K562 (cell line): Measurements from ENCODE around the gene USP44. TPM values are rescaled to one million over a fixed set of nuclear protein-coding genes. Genes with fewer than 3 reads are reported as not detected.

ENCODE experiments used
- AFF1 ChIP-seq, 2 experiments: fragments of 450-650 bp; IDR thresholded peaks; 2 replicates each; pipeline ENCODE4 v1.6.1; 2018; ENCODE audit warnings: mild to moderate bottlenecking in 2 of 2, low read depth in 1 of 2; ENCODE audit not compliant: partially characterized antibody in 2 of 2
- CC2D1A ChIP-seq: fragments of 450-650 bp; IDR thresholded peaks from 2 replicates; pipeline ENCODE4 v1.6.1; 2017; ENCODE audit warnings: mild to moderate bottlenecking
- HES1 ChIP-seq: fragments of 450-650 bp; IDR thresholded peaks from 2 replicates; pipeline ENCODE4 v1.6.1; 2016; ENCODE audit warnings: low read depth, mild to moderate bottlenecking, moderate library complexity
- HMG20A ChIP-seq: fragments of 450-650 bp; formaldehyde crosslinking; conservative IDR thresholded peaks from 2 replicates; pipeline ENCODE4 v1.4.0; 2020; ENCODE audit warnings: mild to moderate bottlenecking, mixed read lengths
- ILK ChIP-seq: fragments of 450-650 bp; IDR thresholded peaks from 2 replicates; pipeline ENCODE4 v1.6.1; 2016; ENCODE audit warnings: missing genetic modification characterization, low read depth, mild to moderate bottlenecking, missing compliant biosample characterization, moderate library complexity, borderline replicate concordance
- L3MBTL2 ChIP-seq: fragments of 450-650 bp; IDR thresholded peaks from 2 replicates; pipeline ENCODE4 v1.6.1; 2016; ENCODE audit warnings: mild to moderate bottlenecking, moderate library complexity
- MECOM ChIP-seq: fragments of 250-450 bp; sonication (Bioruptor Pico); IDR thresholded peaks from 2 replicates; pipeline ENCODE4 v1.8.0; 2022; ENCODE audit warnings: inconsistent platforms
- SRSF7 ChIP-seq: fragments of 200-400 bp; formaldehyde crosslinking; optimal IDR thresholded peaks from 2 replicates; pipeline ENCODE3; 2017; ENCODE audit warnings: mild to moderate bottlenecking, low read depth, low read length
- TCF15 ChIP-seq: fragments of 250-450 bp; sonication (Bioruptor Pico); IDR thresholded peaks from 2 replicates; pipeline ENCODE4 v1.8.0; 2022; ENCODE audit warnings: moderate library complexity, mild to moderate bottlenecking, inconsistent platforms
- ZNF592 ChIP-seq: fragments of 450-650 bp; IDR thresholded peaks from 2 replicates; pipeline ENCODE4 v1.6.1; 2017; ENCODE audit warnings: antibody characterized with exemption, mild to moderate bottlenecking
- polyA plus RNA-seq, 8 experiments: library from polyadenylated mRNA; depleted of rRNA in 4 of 8; stranded (reverse) in 5 of 8; unstranded in 3 of 8; fragments of >200 nt; fragmentation: Nextera tagmentation in 2 of 8; fragmentation: Illumina TruSeq in 1 of 8; extraction: Ambion mirVana in 2 of 8; extraction: Trizol in 1 of 8; gene quantifications; 2 replicates each; pipeline versions ENCODE4 v1.2.1 to v1.2.3, GENCODE V29; 2011 to 2014; ENCODE audit warnings: inconsistent platforms in 1 of 8, missing spikeins in 1 of 8
- total RNA-seq, 7 experiments: library from RNA; depleted of rRNA in 6 of 7; stranded (reverse); fragments of >200 nt in 6 of 7; fragmentation: Illumina TruSeq in 2 of 7; extraction: Trizol in 2 of 7; gene quantifications; 2 replicates each; pipeline versions ENCODE4 v1.2.1 to v1.2.3, GENCODE V29; 2011 to 2021; ENCODE audit warnings: low replicate concordance in 1 of 7

USP44 gene
- total and polyA plus RNA-seq, 9 of the 15 experiments (the other 6 are each of a cell fraction or from before 2014, with no cell fraction given), result 2.1 to 5.7 (median 2.8) TPM

- TF ChIP-seq HMG20A (CRISPR knock-in tag) (no peak), SRSF7 (no peak), L3MBTL2 (peak; percentile 34; the same call in 1 of the 2 replicates), ZNF592 (no peak), TCF15 (CRISPR knock-in tag) (no peak), ILK (tag) (no peak), MECOM (CRISPR knock-in tag) (no peak), HES1 (no peak), CC2D1A (no peak), AFF1 (IDR thresholded peaks at IDR 0.05; ENCODE audit: low read depth in 1 of 2, partially characterized antibody in 2 of 2) (no peak)
Observed at GRCh38 chr12:95548056-95548538, 3.2 kb downstream of the USP44 start (continued).
